ENCODE results near the gene SEC24C.

Gene SEC24C

DNA sequence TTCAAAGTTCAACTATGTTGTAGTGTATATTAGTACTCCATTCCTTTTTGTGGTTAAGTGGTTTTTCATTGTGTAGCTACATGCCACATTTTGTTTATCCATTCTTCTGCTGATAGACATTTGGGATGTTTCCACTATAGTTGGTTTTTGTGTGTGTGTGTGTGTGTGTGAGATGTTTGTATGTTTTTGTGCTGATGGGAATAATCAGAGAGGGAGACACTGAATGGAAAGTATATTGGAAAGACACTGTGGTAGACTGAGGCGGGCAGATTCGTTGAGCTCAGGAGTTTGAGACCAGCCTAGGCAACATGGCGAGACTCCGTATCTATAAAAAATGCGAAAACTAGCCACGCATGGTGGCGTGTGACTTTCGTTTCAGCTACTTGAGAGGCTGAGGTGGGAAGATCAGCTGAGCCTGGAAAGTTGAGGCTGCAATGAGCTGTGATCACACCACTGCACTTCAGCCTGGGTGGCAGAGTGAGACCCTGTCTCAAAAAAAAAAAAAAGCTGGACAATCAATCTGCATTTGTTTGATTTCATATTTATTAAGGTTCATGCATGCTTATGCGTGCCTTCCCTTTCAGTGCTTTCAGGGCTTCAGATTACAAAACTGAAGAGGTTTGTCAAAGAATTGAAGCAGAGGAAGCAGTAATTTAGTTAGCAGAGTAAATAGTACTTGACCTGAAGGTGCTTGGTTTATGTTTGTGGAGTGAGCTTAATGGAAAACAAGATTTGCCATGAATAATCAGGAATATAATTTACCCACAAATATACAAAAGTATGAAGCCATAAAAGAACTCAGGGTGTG lies 14.7 kb downstream of the SEC24C start:
- Histone ChIP-seq H2AFZ (no peak overlapping the region), H3K9ac (no peak overlapping the region), H3K79me2 (peaks cover 35% of the 10 kb centered on the region), H3K9me3 (ENCODE audit: control insufficient read depth, low read length) (no peaks in the 10 kb centered on the region), H3K27me3 (ENCODE audit: control insufficient read depth, insufficient read depth, low read length) (no peaks in the 10 kb centered on the region), H3K27ac (no peak overlapping the region), H3K4me2 (ENCODE audit: low read length) (peak overlapping the region; percentile 6), H3K4me1 (peaks cover 4% of the 10 kb centered on the region), H3K36me3 (ENCODE audit: control insufficient read depth, insufficient read depth, low read length) (no peaks in the 10 kb centered on the region), H3K4me3 (ENCODE audit: low read depth, low read length) (no peak overlapping the region)
- TF ChIP-seq, protein P1, sequence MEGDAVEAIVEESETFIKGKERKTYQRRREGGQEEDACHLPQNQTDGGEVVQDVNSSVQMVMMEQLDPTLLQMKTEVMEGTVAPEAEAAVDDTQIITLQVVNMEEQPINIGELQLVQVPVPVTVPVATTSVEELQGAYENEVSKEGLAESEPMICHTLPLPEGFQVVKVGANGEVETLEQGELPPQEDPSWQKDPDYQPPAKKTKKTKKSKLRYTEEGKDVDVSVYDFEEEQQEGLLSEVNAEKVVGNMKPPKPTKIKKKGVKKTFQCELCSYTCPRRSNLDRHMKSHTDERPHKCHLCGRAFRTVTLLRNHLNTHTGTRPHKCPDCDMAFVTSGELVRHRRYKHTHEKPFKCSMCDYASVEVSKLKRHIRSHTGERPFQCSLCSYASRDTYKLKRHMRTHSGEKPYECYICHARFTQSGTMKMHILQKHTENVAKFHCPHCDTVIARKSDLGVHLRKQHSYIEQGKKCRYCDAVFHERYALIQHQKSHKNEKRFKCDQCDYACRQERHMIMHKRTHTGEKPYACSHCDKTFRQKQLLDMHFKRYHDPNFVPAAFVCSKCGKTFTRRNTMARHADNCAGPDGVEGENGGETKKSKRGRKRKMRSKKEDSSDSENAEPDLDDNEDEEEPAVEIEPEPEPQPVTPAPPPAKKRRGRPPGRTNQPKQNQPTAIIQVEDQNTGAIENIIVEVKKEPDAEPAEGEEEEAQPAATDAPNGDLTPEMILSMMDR (IDR thresholded peaks at IDR 0.05), result no peak

- Histone ChIP-seq H3K4me3 (ENCODE audit: low read depth, low read length) (no peak overlapping the region), H2AFZ (no peak overlapping the region), H3K9ac (no peak overlapping the region), H3K36me3 (ENCODE audit: control insufficient read depth, insufficient read depth, low read length) (no peaks in the 10 kb centered on the region), H3K9me3 (ENCODE audit: control insufficient read depth, low read length) (no peaks in the 10 kb centered on the region), H3K79me2 (peaks cover 28% of the 10 kb centered on the region), H3K4me1 (peaks cover 4% of the 10 kb centered on the region), H3K4me2 (ENCODE audit: low read length) (peak overlapping the region; percentile 6), H3K27me3 (ENCODE audit: control insufficient read depth, insufficient read depth, low read length) (no peaks in the 10 kb centered on the region), H3K27ac (no peak overlapping the region)
- TF ChIP-seq, protein P1 (IDR thresholded peaks at IDR 0.05), result no peak
Measured at GRCh38 chr10:73759512-73760115, 15.4 kb downstream of the SEC24C start.

DNA sequence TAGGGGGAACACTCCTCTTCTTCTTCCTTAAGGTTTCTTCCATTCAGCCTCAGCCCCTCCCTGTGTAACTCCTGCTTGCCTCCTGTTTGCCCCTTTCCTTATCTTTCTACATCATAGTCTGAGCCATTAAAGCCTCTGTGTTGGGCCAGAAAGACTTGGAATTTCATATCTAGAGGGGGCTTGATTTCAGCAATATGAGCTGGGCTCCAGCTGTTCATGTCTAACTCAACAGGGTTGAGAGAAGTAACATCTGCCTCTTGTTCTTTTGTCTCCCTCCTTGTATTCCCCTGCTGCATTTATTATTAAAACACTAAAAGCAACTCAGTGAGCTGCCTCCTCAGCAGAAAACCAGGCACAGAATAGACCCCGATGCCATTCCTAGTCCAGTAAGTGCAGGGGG lies 17.6 kb downstream of the SEC24C start:
- no peak overlapping the region for H3K4me3 ChIP-seq (ENCODE audit: low read depth, low read length)
- no peak overlapping the region for H3K9ac ChIP-seq
- no peaks in the 10 kb centered on the region for H3K4me1 ChIP-seq
- H3K4me2 ChIP-seq (ENCODE audit: low read length), result no peak overlapping the region
- H3K79me2 ChIP-seq, result peaks cover 26% of the 10 kb centered on the region
- no peak overlapping the region for H2AFZ ChIP-seq
- H3K9me3 ChIP-seq (ENCODE audit: control insufficient read depth, low read length), result no peaks in the 10 kb centered on the region
- TF ChIP-seq, protein P1 (IDR thresholded peaks at IDR 0.05), result no peak
- H3K27me3 ChIP-seq (ENCODE audit: control insufficient read depth, insufficient read depth, low read length), result no peaks in the 10 kb centered on the region
- no peak overlapping the region for H3K27ac ChIP-seq
- no peaks in the 10 kb centered on the region for H3K36me3 ChIP-seq (ENCODE audit: control insufficient read depth, insufficient read depth, low read length)

GRCh38 chr10:73762915-73763314 lies 18.7 kb downstream of the SEC24C start:
- no peaks in the 10 kb centered on the region for H3K36me3 ChIP-seq (ENCODE audit: control insufficient read depth, insufficient read depth, low read length)
- H2AFZ ChIP-seq, result no peak overlapping the region
- TF ChIP-seq, protein P1 (IDR thresholded peaks at IDR 0.05), result no peak

More at GRCh38 chr10:73762915-73763314, 18.7 kb downstream of the SEC24C start:
- Histone ChIP-seq H3K9me3 (ENCODE audit: control insufficient read depth, low read length) (no peaks in the 10 kb centered on the region), H3K4me3 (ENCODE audit: low read depth, low read length) (no peak overlapping the region), H3K4me1 (no peaks in the 10 kb centered on the region), H3K4me2 (ENCODE audit: low read length) (no peak overlapping the region), H3K27ac (no peak overlapping the region), H3K9ac (no peak overlapping the region), H3K27me3 (ENCODE audit: control insufficient read depth, insufficient read depth, low read length) (no peaks in the 10 kb centered on the region), H3K79me2 (peaks cover 21% of the 10 kb centered on the region)
